ENCODE results near the gene TAX1BP3.

DNA sequence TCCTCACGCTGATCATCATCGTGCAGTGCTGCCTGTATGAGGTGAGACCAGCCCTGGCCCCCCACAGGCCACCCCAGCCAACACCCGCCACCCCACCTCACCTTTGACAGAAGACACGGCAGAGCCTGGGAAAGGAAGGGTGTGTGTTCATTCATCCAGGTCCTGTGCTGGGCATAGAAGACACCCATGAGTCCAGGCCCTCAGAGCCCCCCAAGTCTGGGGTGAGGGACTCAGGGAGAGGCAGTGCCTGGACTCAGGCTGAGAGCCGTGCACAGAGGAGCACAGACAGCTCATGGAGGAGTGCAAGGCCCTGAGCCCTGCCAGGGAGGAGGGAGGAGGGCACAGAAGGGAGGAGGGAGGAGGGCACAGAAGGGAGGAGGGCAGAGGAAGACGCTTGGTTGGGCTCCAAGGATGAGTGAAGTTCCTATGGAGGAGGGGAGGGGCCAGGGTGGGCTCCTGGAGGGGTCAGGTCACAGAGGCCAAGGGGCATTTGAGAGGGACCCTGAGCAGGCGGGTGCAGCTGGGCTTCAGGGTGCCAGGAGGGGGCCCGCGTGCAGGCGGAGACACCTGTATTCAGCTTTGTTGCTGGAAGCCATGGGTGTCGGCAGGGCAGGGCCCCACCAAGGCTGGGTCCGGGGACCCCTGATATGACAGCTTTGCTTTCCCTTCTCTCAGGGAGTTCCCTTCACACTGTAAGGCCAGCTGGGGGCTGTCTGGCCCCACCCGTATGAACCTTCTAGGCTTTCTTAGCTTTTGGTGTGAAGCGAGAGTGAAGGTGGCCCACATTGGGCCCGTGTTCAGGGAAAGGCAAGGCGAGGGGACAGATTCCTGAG is 11.4 kb downstream of the TAX1BP3 start:
- no peak for TF ChIP-seq FOXK2 (IDR thresholded peaks at IDR 0.05)
- no peak for TF ChIP-seq CBX2 (IDR thresholded peaks at IDR 0.05; ENCODE audit: low read depth, low read length)
- no peak for TF ChIP-seq CBX2 (CRISPR knock-in tag; IDR thresholded peaks at IDR 0.05; ENCODE audit: low read depth)
- TF ChIP-seq, protein P1, sequence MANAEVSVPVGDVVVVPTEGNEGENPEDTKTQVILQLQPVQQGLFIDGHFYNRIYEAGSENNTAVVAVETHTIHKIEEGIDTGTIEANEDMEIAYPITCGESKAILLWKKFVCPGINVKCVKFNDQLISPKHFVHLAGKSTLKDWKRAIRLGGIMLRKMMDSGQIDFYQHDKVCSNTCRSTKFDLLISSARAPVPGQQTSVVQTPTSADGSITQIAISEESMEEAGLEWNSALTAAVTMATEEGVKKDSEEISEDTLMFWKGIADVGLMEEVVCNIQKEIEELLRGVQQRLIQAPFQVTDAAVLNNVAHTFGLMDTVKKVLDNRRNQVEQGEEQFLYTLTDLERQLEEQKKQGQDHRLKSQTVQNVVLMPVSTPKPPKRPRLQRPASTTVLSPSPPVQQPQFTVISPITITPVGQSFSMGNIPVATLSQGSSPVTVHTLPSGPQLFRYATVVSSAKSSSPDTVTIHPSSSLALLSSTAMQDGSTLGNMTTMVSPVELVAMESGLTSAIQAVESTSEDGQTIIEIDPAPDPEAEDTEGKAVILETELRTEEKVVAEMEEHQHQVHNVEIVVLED (CRISPR knock-in tag; IDR thresholded peaks at IDR 0.05; ENCODE audit: borderline replicate concordance): no peak
- no peak for TF ChIP-seq MAF1 (CRISPR knock-in tag; IDR thresholded peaks at IDR 0.05; ENCODE audit: borderline replicate concordance)
- TF ChIP-seq ETV6 (CRISPR knock-in tag; conservative IDR thresholded peaks at IDR 0.05): no peak
- TF ChIP-seq ZNF143 (CRISPR knock-in tag; IDR thresholded peaks at IDR 0.05): no peak
- no peak for TF ChIP-seq TBL1XR1 (IDR thresholded peaks at IDR 0.05; ENCODE audit: borderline replicate concordance, low read length, partially characterized antibody)
- TF ChIP-seq, protein P2, sequence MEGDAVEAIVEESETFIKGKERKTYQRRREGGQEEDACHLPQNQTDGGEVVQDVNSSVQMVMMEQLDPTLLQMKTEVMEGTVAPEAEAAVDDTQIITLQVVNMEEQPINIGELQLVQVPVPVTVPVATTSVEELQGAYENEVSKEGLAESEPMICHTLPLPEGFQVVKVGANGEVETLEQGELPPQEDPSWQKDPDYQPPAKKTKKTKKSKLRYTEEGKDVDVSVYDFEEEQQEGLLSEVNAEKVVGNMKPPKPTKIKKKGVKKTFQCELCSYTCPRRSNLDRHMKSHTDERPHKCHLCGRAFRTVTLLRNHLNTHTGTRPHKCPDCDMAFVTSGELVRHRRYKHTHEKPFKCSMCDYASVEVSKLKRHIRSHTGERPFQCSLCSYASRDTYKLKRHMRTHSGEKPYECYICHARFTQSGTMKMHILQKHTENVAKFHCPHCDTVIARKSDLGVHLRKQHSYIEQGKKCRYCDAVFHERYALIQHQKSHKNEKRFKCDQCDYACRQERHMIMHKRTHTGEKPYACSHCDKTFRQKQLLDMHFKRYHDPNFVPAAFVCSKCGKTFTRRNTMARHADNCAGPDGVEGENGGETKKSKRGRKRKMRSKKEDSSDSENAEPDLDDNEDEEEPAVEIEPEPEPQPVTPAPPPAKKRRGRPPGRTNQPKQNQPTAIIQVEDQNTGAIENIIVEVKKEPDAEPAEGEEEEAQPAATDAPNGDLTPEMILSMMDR (CRISPR knock-in tag; IDR thresholded peaks at IDR 0.05): no peak
- TF ChIP-seq JUND (CRISPR knock-in tag; IDR thresholded peaks at IDR 0.05): no peak
- TF ChIP-seq DNMT3B (CRISPR knock-in tag; conservative IDR thresholded peaks at IDR 0.05): no peak
